IMR-90 (cell line): Measurements from ENCODE around the gene COX10.

Source experiments
- CHD1 ChIP-seq: IDR thresholded peaks from 2 replicates; pipeline ENCODE4 v1.6.1; 2012; ENCODE audit warnings: low read depth, low read length, improper control_type of control experiment
- SMC3 ChIP-seq: fragments of 150-350 bp; IDR thresholded peaks from 2 replicates; pipeline ENCODE4 v1.6.1; 2016; ENCODE audit warnings: low read depth, mild to moderate bottlenecking, antibody characterized with exemption, low read length, moderate library complexity
- TF ChIP-seq, protein P1 (sequence below): conservative IDR thresholded peaks from 2 replicates; pipeline ENCODE4 v1.5.1; 2012; ENCODE audit warnings: mild to moderate bottlenecking, low read depth, low read length, improper control_type of control experiment

DNA sequence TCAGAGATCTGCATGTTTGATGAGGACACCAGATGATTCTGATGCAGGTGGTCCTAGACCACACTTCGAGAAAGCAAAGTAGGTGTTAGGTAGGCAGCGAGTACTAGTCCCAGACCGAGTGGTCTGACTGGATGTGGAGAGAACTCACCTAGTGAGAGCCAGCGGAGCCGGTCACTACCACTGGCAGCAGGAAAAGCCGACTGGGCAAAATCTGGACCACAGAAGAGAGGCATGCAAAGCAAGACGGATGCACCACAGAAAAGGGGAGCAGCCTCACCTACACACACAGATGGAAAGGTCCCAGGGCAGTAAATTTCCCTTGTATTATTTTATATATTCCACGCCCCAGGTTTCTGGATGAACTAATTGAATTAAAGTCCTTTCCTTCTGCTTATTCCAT lies 13.5 kb downstream of the COX10 start:
- TF ChIP-seq, protein P1, sequence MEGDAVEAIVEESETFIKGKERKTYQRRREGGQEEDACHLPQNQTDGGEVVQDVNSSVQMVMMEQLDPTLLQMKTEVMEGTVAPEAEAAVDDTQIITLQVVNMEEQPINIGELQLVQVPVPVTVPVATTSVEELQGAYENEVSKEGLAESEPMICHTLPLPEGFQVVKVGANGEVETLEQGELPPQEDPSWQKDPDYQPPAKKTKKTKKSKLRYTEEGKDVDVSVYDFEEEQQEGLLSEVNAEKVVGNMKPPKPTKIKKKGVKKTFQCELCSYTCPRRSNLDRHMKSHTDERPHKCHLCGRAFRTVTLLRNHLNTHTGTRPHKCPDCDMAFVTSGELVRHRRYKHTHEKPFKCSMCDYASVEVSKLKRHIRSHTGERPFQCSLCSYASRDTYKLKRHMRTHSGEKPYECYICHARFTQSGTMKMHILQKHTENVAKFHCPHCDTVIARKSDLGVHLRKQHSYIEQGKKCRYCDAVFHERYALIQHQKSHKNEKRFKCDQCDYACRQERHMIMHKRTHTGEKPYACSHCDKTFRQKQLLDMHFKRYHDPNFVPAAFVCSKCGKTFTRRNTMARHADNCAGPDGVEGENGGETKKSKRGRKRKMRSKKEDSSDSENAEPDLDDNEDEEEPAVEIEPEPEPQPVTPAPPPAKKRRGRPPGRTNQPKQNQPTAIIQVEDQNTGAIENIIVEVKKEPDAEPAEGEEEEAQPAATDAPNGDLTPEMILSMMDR: no peak
- TF ChIP-seq SMC3 (no peak), CHD1 (no peak)
